Neural progenitor cell (in vitro differentiated cells): ENCODE data around the gene NKD2. TPM values are rescaled to one million over a fixed set of nuclear protein-coding genes. Genes with fewer than 3 reads are reported as not detected.

Experiments used
- DNase-seq: peaks from one replicate; pipeline ENCODE4 v3.0.0-alpha.2; 2016; ENCODE audit warnings: low spot score
- H2AFZ ChIP-seq: fragments of 200-600 bp; sonication (generic); replicated peaks from 2 replicates; pipeline ENCODE4 v1.6.1; 2016; ENCODE audit warnings: antibody characterized with exemption
- H3F3A ChIP-seq: fragments of 200-600 bp; sonication (generic); 2 replicates; pipeline ENCODE4 v1.6.1; 2016; ENCODE audit warnings: antibody characterized with exemption, low read depth
- H3K27ac ChIP-seq: fragments of 200-600 bp; sonication (generic); 2 replicates; pipeline ENCODE4 v1.5.1; 2016; ENCODE audit warnings: mild to moderate bottlenecking
- H3K27me3 ChIP-seq: fragments of 200-600 bp; sonication (generic); 2 replicates; pipeline ENCODE4 v1.6.1; 2016; ENCODE audit warnings: mild to moderate bottlenecking, moderate library complexity
- H3K36me3 ChIP-seq: fragments of 200-600 bp; sonication (generic); 2 replicates; pipeline ENCODE4 v1.5.1; 2016
- H3K4me1 ChIP-seq: fragments of 200-600 bp; sonication (generic); 2 replicates; pipeline ENCODE4 v1.6.1; 2016; ENCODE audit warnings: mixed run types
- H3K4me2 ChIP-seq: fragments of 200-600 bp; sonication (generic); 2 replicates; pipeline ENCODE4 v1.6.1; 2016
- H3K4me3 ChIP-seq: fragments of 200-600 bp; sonication (generic); 2 replicates; pipeline ENCODE4 v1.5.1; 2016
- H3K79me2 ChIP-seq: fragments of 200-600 bp; sonication (generic); 2 replicates; pipeline ENCODE4 v1.6.1; 2016; ENCODE audit warnings: low read depth
- H3K9ac ChIP-seq: fragments of 200-600 bp; sonication (generic); 2 replicates; pipeline ENCODE4 v1.6.1; 2016
- H3K9me3 ChIP-seq: fragments of 200-600 bp; sonication (generic); 2 replicates; pipeline ENCODE4 v1.5.1; 2016; ENCODE audit warnings: low read depth
- H4K20me1 ChIP-seq: fragments of 200-600 bp; sonication (generic); 2 replicates; pipeline ENCODE4 v1.6.1; 2016; ENCODE audit warnings: low read depth
- H3K27ac Mint-ChIP-seq: 3 replicates; pipeline ENCODE4 v1.8.0; 2021; ENCODE audit warnings: mixed read lengths
- H3K27me3 Mint-ChIP-seq: 2 replicates; pipeline ENCODE4 v1.8.0; 2022; ENCODE audit warnings: low read depth, mild to moderate bottlenecking, inconsistent platforms, moderate library complexity, mixed read lengths; ENCODE audit not compliant: insufficient read depth
- H3K36me3 Mint-ChIP-seq: 3 replicates; pipeline ENCODE4 v1.8.0; 2021; ENCODE audit warnings: mixed read lengths
- H3K4me1 Mint-ChIP-seq: 3 replicates; pipeline ENCODE4 v1.8.0; 2021; ENCODE audit warnings: mixed read lengths
- H3K4me3 Mint-ChIP-seq: 3 replicates; pipeline ENCODE4 v1.8.0; 2021; ENCODE audit warnings: mild to moderate bottlenecking, moderate library complexity, mixed read lengths
- H3K9me3 Mint-ChIP-seq: 3 replicates; pipeline ENCODE4 v1.8.0; 2020; ENCODE audit warnings: mixed read lengths
- EZH2 ChIP-seq: fragments of 200-600 bp; sonication (generic); IDR thresholded peaks from 2 replicates; pipeline ENCODE4 v1.6.1; 2017; ENCODE audit warnings: antibody characterized with exemption, mild to moderate bottlenecking, moderate library complexity
- EZH2phosphoT487 ChIP-seq: fragments of 200-600 bp; sonication (generic); IDR thresholded peaks from 2 replicates; pipeline ENCODE4 v1.6.1; 2017; ENCODE audit warnings: antibody characterized with exemption
- total RNA-seq: library from RNA; depleted of rRNA; stranded (reverse); fragments of >200 nt; gene quantifications from 2 replicates; pipeline ENCODE4 v1.2.3, GENCODE V29; 2015; ENCODE audit warnings: low replicate concordance
- TF ChIP-seq, protein P1 (sequence below): fragments of 200-600 bp; sonication (generic); IDR thresholded peaks from 2 replicates; pipeline ENCODE4 v1.5.1; 2017; ENCODE audit warnings: antibody characterized with exemption, mild to moderate bottlenecking

The NKD2 gene
- total RNA-seq, 1 donor from 2014 or later = 1.3 TPM

DNA sequence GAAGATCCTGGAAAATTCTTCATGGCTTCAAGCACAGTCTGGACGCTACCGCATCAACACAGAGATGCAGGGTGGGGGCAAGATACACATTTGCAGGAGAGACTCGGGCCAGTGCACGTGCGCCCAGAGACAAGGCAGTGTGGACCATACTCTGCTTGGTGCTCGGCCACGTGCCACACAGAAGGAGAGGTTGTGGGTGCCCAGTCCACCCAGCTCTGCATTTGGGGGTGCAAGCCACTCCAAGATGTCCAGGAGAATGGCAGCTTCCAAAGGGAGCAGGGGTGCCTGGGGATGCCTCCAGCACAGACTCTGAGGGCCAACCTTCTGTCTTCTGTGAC lies 4.3 kb downstream of the NKD2 start:
- Histone ChIP-seq H3K9me3 (no peaks in the 10 kb centered on the region), H3K4me2 (no peak overlapping the region), H3K36me3 (no peaks in the 10 kb centered on the region), H3K4me1 (peaks cover 14% of the 10 kb centered on the region), H3K9ac (no peak overlapping the region), H3K4me3 (no peak overlapping the region), H2AFZ (no peak overlapping the region), H3K27ac (no peak overlapping the region), H3F3A (peaks cover 5% of the 10 kb centered on the region), H3K27me3 (peaks cover 42% of the 10 kb centered on the region), H3K79me2 (no peaks in the 10 kb centered on the region), H4K20me1 (peaks cover 17% of the 10 kb centered on the region)
- peaks cover 15% of the 10 kb centered on the region for H3K4me1 Mint-ChIP-seq
- no peak overlapping the region for H3K4me3 Mint-ChIP-seq
- DNase-seq = no peak
- H3K9me3 Mint-ChIP-seq = no peaks in the 10 kb centered on the region
- H3K27ac Mint-ChIP-seq = peak overlapping the region; percentile 14
- peaks cover under 1% of the 10 kb centered on the region for H3K36me3 Mint-ChIP-seq
- H3K27me3 Mint-ChIP-seq = peaks cover 14% of the 10 kb centered on the region
- TF ChIP-seq EZH2 (no peak), EZH2phosphoT487 (no peak)
- TF ChIP-seq, protein P1, sequence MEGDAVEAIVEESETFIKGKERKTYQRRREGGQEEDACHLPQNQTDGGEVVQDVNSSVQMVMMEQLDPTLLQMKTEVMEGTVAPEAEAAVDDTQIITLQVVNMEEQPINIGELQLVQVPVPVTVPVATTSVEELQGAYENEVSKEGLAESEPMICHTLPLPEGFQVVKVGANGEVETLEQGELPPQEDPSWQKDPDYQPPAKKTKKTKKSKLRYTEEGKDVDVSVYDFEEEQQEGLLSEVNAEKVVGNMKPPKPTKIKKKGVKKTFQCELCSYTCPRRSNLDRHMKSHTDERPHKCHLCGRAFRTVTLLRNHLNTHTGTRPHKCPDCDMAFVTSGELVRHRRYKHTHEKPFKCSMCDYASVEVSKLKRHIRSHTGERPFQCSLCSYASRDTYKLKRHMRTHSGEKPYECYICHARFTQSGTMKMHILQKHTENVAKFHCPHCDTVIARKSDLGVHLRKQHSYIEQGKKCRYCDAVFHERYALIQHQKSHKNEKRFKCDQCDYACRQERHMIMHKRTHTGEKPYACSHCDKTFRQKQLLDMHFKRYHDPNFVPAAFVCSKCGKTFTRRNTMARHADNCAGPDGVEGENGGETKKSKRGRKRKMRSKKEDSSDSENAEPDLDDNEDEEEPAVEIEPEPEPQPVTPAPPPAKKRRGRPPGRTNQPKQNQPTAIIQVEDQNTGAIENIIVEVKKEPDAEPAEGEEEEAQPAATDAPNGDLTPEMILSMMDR = no peak

DNA sequence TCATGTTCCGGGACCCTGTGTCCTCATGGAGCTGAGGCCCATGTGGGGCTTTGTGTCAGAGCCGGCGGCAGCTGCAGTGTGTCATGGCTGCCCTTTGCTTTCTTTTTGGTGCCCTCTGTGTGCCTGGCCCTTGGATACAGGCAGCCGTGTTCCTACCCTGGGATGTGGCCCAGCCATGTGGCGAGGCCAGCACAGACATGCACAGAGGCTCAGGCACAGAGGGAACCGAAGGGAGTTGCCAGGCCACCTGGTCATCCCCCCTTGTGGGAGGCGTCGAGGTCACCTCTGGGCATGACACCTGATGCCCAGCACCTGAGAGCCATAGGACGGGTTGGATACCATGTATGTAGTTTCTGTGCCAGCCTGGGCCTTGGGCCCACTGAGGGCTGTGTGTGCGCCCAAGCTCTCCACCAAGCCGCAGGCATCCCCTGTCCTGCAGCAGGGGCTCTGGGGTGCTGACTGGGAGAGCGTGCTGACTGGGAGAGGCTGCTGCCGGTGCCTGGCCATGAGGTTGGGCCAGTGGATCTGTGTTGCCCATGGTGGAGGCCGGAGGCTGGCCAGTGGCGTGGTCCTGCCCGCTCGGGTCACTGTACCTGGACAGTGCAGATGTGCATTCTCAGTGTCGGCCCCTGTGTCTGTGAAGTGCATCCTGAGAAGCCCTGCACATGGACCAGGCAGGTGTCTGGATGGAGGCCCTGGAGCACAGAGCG lies 4.8 kb downstream of the NKD2 start:
- Histone ChIP-seq H3F3A (peaks cover 5% of the 10 kb centered on the region), H3K79me2 (no peaks in the 10 kb centered on the region), H3K4me2 (no peak overlapping the region), H2AFZ (no peak overlapping the region), H3K27me3 (peaks cover 36% of the 10 kb centered on the region), H3K4me3 (no peak overlapping the region), H3K36me3 (no peaks in the 10 kb centered on the region), H4K20me1 (peaks cover 17% of the 10 kb centered on the region), H3K4me1 (peaks cover 14% of the 10 kb centered on the region), H3K27ac (no peak overlapping the region), H3K9ac (no peak overlapping the region), H3K9me3 (no peaks in the 10 kb centered on the region)
- Mint-ChIP-seq H3K4me1 (peaks cover 13% of the 10 kb centered on the region), H3K4me3 (no peak overlapping the region), H3K36me3 (no peaks in the 10 kb centered on the region), H3K27me3 (peaks cover 13% of the 10 kb centered on the region), H3K9me3 (no peaks in the 10 kb centered on the region), H3K27ac (no peak overlapping the region)
- no peak for DNase-seq
- TF ChIP-seq, protein P1 = no peak
- TF ChIP-seq EZH2 = no peak
- no peak for TF ChIP-seq EZH2phosphoT487

DNA sequence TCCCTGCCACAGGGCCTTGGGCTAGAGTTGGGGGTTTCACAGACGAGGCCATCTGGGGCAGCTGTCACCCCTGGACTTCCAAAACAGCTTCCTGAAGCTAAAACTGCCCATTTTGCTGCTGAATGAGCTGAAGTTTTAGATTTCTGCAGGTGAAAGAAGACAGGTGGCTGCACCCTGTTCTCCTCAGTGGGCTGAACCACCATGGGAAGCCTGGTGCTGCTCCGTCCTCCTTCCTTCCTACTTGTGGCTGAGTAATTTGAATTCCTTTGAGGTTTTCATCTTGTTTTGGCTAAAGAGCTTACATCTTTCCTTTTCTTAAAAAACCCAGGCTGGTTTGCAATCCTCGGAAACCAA lies 5.3 kb downstream of the NKD2 start:
- no peak overlapping the region for H3K4me2 ChIP-seq

More for the DNA sequence above, 5.3 kb downstream of the NKD2 start:
- H3K27ac ChIP-seq = no peak overlapping the region
- Mint-ChIP-seq H3K9me3 (no peaks in the 10 kb centered on the region), H3K27me3 (peaks cover 14% of the 10 kb centered on the region), H3K27ac (no peak overlapping the region), H3K36me3 (no peaks in the 10 kb centered on the region), H3K4me1 (peaks cover 13% of the 10 kb centered on the region), H3K4me3 (no peak overlapping the region)
- no peak overlapping the region for H3K4me3 ChIP-seq
- no peaks in the 10 kb centered on the region for H3K9me3 ChIP-seq
- H3K9ac ChIP-seq = no peak overlapping the region
- H3K27me3 ChIP-seq = peaks cover 31% of the 10 kb centered on the region
- peaks cover 5% of the 10 kb centered on the region for H3F3A ChIP-seq
- no peaks in the 10 kb centered on the region for H3K36me3 ChIP-seq
- no peak overlapping the region for H2AFZ ChIP-seq
- H3K79me2 ChIP-seq = no peaks in the 10 kb centered on the region
- H3K4me1 ChIP-seq = peaks cover 14% of the 10 kb centered on the region
- peaks cover 17% of the 10 kb centered on the region for H4K20me1 ChIP-seq
- TF ChIP-seq EZH2 (no peak), EZH2phosphoT487 (no peak)
- TF ChIP-seq, protein P1 = no peak
- no peak for DNase-seq
